ENCODE data around the gene SIGLEC8. TPM values are rescaled to one million over a fixed set of nuclear protein-coding genes. Genes with fewer than 3 reads are reported as not detected.
"Not testable (repeated sequence)": the region's sequence is repeated elsewhere in the genome, so short reads cannot be mapped to it uniquely, and the experiment has no call there.

The SIGLEC8 gene
- total RNA-seq, 1 donor from 2014 or later: not detected

DNA sequence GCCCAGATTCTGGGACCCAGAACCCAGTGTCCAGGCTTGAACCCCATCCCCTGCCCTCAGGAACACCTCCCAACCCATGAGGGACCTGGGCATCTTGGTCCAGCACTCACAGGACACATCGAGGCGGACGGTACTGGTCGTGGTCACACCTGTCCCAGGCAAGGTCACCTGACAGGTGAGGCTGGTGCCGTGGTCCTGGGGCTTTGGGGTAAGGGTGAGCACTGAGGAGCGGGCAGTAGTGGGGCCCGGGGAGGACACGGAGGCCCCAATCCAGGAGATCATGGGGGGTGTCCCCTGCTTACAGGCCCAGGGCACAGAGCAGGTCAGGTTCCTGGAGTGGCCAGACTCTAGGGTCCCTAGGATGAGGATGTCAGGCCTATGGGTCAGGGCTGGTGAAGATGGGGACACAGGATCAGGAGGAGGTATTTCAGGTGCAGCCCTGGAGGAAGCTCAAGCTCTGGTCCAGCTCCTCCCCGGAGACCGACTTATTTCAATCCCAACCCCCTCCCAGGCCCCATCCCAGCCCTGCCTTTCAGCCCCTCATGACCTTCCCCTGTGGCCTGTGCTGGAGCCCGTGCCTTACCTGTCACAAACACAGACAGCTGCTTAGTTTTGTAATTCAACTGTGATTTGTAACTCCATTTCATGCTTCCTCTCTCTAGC, 772 bp downstream of the SIGLEC8 start:
- no peak for ATAC-seq (ENCODE audit: low read depth)

DNA sequence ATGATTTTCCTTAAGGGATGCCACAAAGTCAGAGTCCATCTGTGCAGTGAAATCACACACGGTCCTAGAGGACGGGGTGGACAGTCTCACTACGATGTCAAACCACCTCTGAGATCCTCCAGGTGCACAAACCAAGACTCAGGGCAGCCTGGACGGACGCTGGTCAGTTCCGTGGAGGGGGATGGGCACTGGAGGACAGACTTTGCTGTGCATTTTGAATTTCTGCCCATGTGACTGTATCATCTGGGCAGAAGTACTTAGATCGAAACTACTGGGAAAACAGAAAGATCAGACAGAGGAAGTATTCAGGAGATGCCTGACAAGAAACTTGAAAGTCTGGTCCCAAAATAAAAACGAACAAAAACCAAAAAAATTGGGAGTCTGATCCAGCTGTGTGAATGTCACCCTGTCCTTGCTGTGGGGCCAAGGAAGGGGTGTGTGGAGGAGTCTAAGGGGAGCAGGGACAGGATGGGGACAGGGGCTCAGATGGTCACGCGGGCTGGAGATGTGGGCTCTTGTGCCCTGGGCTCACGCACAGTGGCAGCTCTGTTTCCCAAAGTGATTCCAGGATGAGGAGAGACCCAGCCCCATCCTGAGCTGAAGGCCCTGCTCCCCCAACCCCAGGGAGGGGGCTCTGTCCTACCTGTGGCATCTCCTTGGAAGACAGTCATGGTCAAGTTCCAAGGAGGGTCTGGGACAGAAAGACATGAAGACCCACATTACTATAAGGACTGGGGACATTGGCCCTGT, 1.5 kb downstream of the SIGLEC8 start:
- intact Hi-C loops (cut with micrococcal nuclease): no loop called here
- no peaks in the 10 kb centered on the region for H3K9me3 Mint-ChIP-seq
- H3K36me3 Mint-ChIP-seq (ENCODE audit: low read depth): no peaks in the 10 kb centered on the region
- TF ChIP-seq, protein P1, sequence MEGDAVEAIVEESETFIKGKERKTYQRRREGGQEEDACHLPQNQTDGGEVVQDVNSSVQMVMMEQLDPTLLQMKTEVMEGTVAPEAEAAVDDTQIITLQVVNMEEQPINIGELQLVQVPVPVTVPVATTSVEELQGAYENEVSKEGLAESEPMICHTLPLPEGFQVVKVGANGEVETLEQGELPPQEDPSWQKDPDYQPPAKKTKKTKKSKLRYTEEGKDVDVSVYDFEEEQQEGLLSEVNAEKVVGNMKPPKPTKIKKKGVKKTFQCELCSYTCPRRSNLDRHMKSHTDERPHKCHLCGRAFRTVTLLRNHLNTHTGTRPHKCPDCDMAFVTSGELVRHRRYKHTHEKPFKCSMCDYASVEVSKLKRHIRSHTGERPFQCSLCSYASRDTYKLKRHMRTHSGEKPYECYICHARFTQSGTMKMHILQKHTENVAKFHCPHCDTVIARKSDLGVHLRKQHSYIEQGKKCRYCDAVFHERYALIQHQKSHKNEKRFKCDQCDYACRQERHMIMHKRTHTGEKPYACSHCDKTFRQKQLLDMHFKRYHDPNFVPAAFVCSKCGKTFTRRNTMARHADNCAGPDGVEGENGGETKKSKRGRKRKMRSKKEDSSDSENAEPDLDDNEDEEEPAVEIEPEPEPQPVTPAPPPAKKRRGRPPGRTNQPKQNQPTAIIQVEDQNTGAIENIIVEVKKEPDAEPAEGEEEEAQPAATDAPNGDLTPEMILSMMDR (IDR thresholded peaks at IDR 0.05): no peak
- ATAC-seq (ENCODE audit: low read depth) (no peak), DNase-seq (no peak)
- CTCF ChIA-PET: no interaction called here
- H3K27me3 Mint-ChIP-seq: peaks cover 26% of the 10 kb centered on the region
- no peak overlapping the region for H3K4me3 Mint-ChIP-seq
- POLR2A ChIA-PET: no interaction called here
- H3K27ac Mint-ChIP-seq: no peak overlapping the region
- H3K4me1 Mint-ChIP-seq: no peaks in the 10 kb centered on the region

More for the DNA sequence above, 772 bp downstream of the SIGLEC8 start:
- intact Hi-C loops (cut with micrococcal nuclease): no loop called here
- no peak overlapping the region for H3K27ac Mint-ChIP-seq
- H3K9me3 Mint-ChIP-seq: no peaks in the 10 kb centered on the region
- H3K4me3 Mint-ChIP-seq: no peak overlapping the region
- no peaks in the 10 kb centered on the region for H3K4me1 Mint-ChIP-seq
- ChIA-PET CTCF (no interaction called here), POLR2A (no interaction called here)
- TF ChIP-seq, protein P1 (IDR thresholded peaks at IDR 0.05): no peak
- no peak for DNase-seq
- peaks cover 28% of the 10 kb centered on the region for H3K27me3 Mint-ChIP-seq
- no peaks in the 10 kb centered on the region for H3K36me3 Mint-ChIP-seq (ENCODE audit: low read depth)

DNA sequence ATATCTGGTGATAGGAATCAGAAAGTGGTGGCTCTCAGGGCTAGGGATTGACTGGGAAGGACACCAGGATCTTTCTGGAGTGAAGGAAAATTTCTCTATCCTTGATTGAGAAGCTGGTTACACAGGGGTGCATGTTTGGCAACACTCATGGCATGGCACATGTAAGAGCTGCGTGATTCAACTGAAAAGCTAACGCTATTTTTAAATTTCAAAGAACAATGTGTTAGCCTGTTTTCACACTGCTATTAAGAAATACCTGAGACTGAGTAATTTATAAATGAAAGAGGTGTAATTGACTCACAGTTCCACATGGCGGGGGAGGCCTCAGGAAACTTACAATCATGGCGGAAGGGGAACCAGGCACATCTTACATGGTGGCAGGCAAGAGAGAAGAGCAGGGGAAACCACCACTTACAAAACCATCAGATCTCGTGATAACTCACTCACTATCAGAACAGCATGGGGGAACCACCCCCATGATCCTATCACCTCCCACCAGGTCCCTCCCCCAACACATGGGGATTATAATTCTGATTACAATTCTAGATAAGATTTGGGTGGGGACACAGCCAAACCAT, 7.4 kb downstream of the SIGLEC8 start:
- H3K4me1 Mint-ChIP-seq: peaks cover 5% of the 10 kb centered on the region
- H3K4me3 Mint-ChIP-seq: no peak overlapping the region
- TF ChIP-seq, protein P1 (IDR thresholded peaks at IDR 0.05): no peak
- no peaks in the 10 kb centered on the region for H3K36me3 Mint-ChIP-seq (ENCODE audit: low read depth)
- H3K9me3 Mint-ChIP-seq: no peaks in the 10 kb centered on the region
- no peak overlapping the region for H3K27ac Mint-ChIP-seq
- no peak for ATAC-seq (ENCODE audit: low read depth)
- no peak for DNase-seq
- ChIA-PET POLR2A (no interaction called here), CTCF (no interaction called here)
- intact Hi-C loops (cut with micrococcal nuclease): no loop called here
- peaks cover 44% of the 10 kb centered on the region for H3K27me3 Mint-ChIP-seq

DNA sequence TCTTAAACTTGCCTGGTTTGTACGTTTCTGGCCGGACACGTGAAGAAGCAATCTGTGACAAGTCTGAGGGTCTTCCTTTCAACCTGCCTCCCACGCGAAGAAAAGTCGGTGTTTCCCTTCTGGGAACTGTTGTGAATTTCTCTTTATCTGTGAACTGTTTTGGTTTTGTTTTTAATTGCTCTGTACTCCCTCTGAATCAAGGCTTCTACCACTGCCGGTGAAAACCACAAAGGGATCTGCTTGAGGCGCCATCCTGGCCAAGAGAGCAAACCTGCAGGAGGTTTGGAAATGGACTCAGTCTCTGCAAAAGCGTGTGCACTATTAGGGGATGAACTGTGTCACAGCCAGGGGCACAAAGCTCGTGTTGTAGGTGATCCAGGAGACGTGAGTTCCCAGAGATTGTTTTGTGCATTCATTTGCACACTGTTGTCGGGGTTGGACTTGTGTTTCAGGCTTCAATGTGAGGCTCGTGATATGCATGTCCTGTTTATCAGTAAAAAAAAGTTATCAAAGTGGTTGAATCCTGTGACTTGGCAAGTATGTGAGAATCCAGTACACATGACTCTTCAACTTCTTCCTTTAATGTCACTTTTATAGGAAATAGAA, 9.7 kb downstream of the SIGLEC8 start:
- Mint-ChIP-seq H3K27me3 (peaks cover 38% of the 10 kb centered on the region), H3K36me3 (ENCODE audit: low read depth) (no peaks in the 10 kb centered on the region), H3K27ac (no peak overlapping the region), H3K4me1 (peaks cover 5% of the 10 kb centered on the region), H3K4me3 (no peak overlapping the region), H3K9me3 (no peaks in the 10 kb centered on the region)
- ATAC-seq (ENCODE audit: low read depth) (no peak), DNase-seq (no peak)
- ChIA-PET CTCF (no interaction called here), POLR2A (no interaction called here)
- TF ChIP-seq, protein P1 (IDR thresholded peaks at IDR 0.05): no peak
- intact Hi-C loops (cut with micrococcal nuclease): no loop called here

DNA sequence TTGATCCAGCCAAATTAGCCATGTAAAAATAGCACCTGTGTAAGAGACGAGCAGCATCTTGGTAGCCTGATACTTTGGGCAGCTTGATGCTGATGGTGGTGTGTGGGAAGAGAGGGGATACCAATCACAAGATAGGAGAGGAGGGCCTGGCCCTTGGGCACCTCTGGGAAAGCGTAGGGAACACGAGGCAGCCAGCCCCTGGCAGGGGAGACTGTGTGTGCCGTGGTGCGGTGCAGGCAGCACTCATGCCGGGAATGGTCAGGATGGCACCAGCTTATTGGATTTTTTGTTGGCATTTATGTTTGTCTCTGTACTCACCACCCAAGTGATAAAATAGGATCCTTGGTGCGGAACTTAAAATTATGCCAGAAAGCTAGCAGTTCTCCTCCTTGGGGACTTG, 10.2 kb downstream of the SIGLEC8 start:
- no peak overlapping the region for H3K4me3 Mint-ChIP-seq
- ChIA-PET CTCF (no interaction called here), POLR2A (no interaction called here)
- no peaks in the 10 kb centered on the region for H3K9me3 Mint-ChIP-seq
- intact Hi-C loops (cut with micrococcal nuclease): no loop called here
- no peaks in the 10 kb centered on the region for H3K36me3 Mint-ChIP-seq (ENCODE audit: low read depth)
- no peak overlapping the region for H3K27ac Mint-ChIP-seq
- peaks cover 5% of the 10 kb centered on the region for H3K4me1 Mint-ChIP-seq
- peaks cover 38% of the 10 kb centered on the region for H3K27me3 Mint-ChIP-seq
- TF ChIP-seq, protein P1 (IDR thresholded peaks at IDR 0.05): no peak
- no peak for ATAC-seq (ENCODE audit: low read depth)
- no peak for DNase-seq

DNA sequence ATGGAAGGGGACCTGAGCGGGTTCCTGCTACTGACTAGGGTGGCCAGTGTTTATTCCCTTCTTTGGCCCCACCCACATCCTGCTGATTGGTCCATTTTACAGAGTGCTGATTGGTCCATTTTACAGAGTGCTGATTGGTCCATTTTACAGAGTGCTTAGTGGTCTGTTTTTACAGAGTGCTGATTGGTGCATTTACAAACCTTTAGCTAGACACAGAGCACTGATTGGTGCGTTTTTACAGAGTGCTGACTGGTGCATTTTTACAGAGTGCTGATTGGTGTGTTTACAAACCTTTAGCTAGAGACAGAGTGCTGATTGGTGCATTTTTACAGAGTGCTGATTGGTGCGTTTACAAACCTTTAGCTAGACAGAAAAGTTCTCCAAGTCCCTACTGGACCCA, 10.7 kb downstream of the SIGLEC8 start:
- DNase-seq; CTCF ChIA-PET; intact Hi-C loops (cut with micrococcal nuclease); H3K27ac Mint-ChIP-seq; H3K36me3 Mint-ChIP-seq (ENCODE audit: low read depth); H3K9me3 Mint-ChIP-seq; ATAC-seq (ENCODE audit: low read depth); H3K4me3 Mint-ChIP-seq: not testable (repeated sequence)
- peaks cover 38% of the 10 kb centered on the region for H3K27me3 Mint-ChIP-seq
- peaks cover 10% of the 10 kb centered on the region for H3K4me1 Mint-ChIP-seq
- POLR2A ChIA-PET: interaction anchor here (0.8 kb wide), 1 partner anchor 30 kb away, joined by 3 read pairs; the partner anchor contains the start of gene SIGLEC10
